IPS-18c (cell line): Measurements from ENCODE around the gene HMMR.
A peak's percentile ranks its signal among the peaks of the same experiment; 100 is the strongest.
"Not testable (repeated sequence)": the region's sequence is repeated elsewhere in the genome, so short reads cannot be mapped to it uniquely, and the experiment has no call there.

Experiments used
- H3K4me3 ChIP-seq: 2 replicates; pipeline ENCODE4 v1.7.0; 2013; ENCODE audit warnings: low read depth, mild to moderate bottlenecking, low read length, moderate library complexity; ENCODE audit not compliant: insufficient read depth
- H3K9me3 ChIP-seq: one replicate; pipeline ENCODE4 v1.6.1; 2013; ENCODE audit warnings: mild to moderate bottlenecking, low read length, moderate library complexity; ENCODE audit not compliant: control insufficient read depth, insufficient read depth

HMMR gene

DNA sequence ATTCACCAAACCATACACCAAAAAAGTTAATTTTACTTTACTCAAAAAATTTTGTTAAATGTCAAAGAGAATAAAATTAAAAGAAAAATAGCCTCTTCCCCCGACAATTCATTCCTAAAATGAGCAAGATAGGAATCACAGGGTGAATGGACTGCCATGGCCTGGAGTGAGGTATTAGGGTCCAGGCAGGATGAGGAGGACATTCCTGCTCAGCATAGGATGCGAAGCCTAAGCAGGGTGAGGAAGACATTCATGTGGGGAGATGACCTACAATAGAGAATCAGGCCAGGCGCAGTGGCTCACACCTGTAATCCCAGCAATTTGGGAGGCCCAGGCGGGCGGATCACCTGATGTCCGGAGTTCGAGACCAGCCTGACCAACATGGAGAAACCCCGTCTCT lies 8.9 kb upstream of the HMMR start:
- H3K9me3 ChIP-seq: no peaks in the 10 kb centered on the region
- no peak overlapping the region for H3K4me3 ChIP-seq

DNA sequence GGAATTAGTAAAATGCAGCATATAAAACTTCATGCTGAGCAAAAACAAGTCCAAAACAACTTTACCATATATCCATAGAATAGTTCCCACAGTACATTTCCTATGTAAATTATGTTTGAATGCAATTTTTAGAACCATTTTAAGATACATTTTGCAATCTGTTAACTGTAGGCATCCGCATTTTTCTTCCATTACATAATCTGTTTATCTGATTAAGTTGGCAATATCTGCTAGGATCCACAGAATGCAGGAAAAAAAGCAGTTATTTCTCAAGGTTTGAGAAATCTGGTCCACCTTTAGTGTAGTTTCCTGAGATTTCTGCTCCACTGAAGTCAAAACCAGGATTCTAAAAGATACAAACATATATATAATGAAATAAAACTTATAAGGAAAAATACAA lies 6.7 kb upstream of the HMMR start:
- Histone ChIP-seq H3K4me3 (no peak overlapping the region), H3K9me3 (no peaks in the 10 kb centered on the region)

DNA sequence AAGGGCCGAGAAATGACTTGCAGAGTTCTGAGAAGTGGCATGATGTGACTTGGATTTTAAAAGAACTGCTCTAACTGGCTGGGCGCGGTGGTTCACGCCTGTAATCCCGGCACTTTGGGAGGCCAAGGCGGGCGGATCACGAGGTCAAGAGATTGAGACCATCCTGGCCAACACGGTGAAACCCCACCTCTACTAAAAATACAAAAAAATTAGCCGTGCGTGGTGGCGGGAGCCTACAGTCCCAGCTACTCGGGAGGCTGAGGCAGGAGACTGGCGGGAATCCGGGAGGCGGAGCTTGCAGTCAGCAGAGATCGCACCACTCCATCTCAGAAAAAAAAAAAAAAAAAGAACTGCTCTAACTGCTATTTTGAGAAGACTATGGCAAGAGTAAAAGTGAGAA lies 5.0 kb upstream of the HMMR start:
- not testable (repeated sequence) for H3K9me3 ChIP-seq, H3K4me3 ChIP-seq

DNA sequence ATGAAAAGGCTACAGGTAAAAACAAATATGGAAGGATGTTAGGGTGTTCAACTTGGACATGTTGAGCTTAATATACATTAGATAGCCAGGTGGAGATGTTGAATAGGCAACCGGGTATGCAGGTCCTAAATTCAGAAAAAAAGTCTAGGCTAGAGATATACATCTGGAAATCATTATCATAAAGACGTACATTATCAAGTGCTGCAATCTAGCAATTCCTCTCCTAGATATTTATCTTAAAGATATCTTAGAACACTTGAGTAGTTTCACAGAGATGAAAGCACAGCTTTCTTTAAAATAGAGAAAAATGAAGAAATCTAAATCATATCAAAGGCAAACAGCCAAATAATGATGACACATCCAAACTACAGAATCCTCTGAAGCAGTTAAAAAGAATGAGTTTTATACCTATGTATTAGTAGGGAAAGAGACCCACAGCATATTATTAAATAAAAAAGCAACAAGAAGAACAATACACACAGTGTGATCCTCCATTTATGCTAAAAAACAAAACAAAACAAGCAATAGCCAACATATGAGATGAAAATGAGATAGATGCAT lies 4.3 kb upstream of the HMMR start:
- no peak overlapping the region for H3K4me3 ChIP-seq
- no peaks in the 10 kb centered on the region for H3K9me3 ChIP-seq

DNA sequence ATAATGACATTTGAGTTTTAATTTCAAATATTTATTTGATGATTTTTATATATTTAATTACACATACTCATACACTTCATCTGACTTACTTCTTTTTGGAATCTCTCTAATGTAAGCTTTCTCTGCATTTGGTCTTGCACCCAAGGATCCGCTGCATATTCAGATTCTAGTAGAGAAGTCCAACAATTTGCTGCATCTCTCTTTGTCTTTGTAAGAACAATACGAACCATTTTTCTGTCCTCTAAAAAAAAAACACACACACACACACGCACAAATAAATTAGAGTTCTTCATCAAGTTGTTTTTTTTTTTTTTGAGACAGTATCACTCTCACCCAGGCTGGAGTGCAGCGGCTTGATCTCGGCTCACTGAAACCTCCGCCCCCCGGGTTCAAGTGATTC lies 3.6 kb upstream of the HMMR start:
- Histone ChIP-seq H3K4me3 (no peak overlapping the region), H3K9me3 (no peaks in the 10 kb centered on the region)

DNA sequence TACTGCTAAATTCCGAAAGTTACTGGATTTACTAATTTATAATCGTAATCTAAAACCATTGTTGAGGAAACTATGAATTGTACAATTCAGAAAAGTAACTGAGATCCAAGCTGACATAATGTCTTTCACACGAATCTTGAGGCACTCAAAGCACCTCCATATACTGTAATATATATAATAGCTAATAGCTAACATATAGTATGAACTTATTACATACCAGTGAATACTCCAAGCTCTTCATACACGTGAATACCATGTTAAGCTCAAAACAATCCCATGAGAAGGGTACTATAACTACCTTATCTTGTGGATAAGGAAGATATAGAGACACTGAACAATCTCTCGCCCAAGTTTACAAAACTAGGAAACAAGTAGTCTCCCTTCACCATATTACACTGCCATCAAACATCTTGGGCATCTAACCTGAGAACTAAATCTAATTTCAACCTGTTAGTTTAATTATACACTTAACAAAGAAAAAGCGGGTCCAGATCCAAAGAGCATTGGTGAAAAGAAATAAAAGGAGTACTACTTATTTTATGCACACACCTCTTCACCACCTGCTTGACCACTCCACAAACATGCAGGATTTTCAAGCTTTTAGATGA lies 1.6 kb upstream of the HMMR start:
- peak overlapping the region; percentile 92 for H3K4me3 ChIP-seq
- H3K9me3 ChIP-seq: no peaks in the 10 kb centered on the region

DNA sequence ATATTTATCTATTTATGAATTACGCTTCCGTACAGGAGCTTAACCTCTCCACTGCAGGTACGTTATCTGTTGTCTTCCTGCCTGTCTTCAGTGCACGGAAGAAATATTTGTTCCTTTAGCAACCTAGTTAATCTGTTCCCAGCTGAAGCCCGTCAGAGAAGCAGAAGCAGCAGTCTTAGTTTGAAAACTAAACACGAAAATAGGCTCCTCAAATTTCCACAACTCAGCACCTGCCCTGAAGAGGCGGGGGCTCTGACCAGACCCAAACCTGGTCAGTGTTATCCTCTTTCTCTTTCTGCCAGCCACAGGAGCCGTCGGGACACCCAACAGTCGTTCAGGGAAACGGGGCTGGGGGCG lies 992 bp upstream of the HMMR start:
- no peaks in the 10 kb centered on the region for H3K9me3 ChIP-seq
- H3K4me3 ChIP-seq: peak overlapping the region; percentile 92

DNA sequence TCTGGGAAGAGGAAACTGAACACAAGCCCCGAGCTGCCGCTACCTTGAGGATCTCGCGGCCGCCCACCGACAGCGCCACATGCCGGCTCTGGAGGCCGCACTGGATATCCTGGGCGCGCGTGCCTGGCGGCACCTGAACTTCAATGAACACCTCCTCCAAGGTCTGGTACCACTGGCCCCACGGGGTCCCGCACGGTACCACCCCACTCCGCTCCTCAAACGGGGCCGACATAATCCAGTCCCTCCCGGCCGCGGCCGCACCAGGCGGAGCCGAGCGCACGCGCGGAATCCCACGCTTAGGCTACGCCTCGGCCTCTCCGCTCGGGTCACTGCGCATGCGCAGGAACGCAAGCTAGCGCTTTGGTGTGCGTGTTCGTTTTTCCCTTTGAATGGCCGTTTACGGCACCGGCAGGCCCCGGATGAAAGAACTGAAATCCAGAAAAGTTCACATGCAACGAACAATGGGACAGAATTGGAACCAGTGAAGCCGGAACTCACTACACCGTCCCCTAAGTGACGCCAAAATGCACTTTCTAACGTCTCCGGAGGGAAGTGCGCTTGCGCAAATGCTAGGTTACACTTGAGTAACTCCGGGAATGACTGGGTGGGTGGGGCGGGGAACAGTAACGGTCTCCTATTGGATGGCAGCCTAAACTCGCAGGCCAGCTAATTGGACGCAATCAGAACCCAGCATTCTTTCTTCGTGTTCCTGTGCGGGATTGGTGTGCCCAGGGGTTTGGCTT lies 442 bp upstream of the HMMR start, which contains the start of gene NUDCD2:
Gene NUDCD2 (minus strand): TSS at position 284 of the 743 bp plus-strand sequence. CDS start 52 bp downstream, at position 232.
- H3K9me3 ChIP-seq: no peaks in the 10 kb centered on the region
- peak within 1 kb of the TSS; percentile 92 for H3K4me3 ChIP-seq

DNA sequence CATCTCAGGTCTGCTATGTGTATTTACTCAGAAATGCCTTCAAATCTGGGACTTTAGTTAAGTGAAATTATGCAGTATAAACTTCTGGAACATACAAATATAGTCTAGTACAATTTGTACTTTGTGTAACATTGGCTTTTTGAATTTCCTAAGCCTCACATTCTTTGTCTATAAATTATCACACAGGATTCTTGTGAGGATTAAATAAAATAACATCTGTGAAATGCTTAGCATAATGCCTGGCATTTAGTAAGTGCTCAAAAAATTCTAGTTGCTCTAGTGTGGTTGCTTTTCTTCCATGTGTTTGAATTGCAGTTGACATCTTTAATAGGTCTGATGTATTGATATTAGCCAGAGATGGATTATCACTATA lies 2.6 kb downstream of the HMMR start:
- no peaks in the 10 kb centered on the region for H3K9me3 ChIP-seq
- no peak overlapping the region for H3K4me3 ChIP-seq

DNA sequence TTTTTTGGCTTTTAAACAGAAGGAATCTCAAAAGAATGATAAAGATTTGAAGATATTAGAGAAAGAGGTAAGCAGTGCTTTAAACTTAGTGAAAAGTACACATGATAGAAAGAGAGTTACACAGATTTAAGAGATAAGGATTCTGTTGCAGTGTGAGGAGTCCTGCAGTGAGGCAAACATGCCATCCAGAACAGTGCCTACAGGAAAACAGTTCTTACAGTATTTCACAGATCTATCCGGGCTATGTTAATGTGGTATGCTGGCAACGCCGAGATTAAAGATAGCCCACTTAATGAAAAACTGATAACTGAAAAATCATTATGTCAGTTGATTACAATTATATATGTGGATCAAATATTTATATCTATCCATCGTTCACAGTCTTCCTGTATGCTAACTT lies 7.2 kb downstream of the HMMR start:
- no peak overlapping the region for H3K4me3 ChIP-seq
- no peaks in the 10 kb centered on the region for H3K9me3 ChIP-seq

DNA sequence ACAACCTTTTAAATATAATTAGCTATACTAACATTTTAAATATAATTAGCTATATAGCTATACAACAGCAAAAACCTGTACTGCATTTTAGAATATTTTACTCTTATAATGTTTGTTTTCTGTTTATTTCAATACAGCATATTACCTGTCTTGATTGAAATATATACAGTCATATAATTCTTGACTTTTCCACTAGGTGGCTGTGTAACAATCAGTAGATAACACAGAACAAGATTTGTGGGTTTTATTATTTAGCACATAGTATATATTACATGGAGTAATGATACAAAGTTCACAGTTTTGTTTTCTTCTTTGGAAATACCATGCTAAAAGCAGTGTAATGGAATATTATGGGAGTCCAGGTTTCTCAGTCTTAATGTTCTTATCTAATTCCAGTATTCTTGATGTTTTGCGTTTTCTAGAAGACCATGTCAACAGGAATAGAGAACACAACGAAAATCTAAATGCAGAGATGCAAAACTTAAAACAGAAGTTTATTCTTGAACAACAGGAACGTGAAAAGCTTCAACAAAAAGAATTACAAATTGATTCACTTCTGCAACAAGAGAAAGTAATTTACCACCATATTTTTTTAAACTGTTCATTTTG lies 13.3 kb downstream of the HMMR start:
- H3K4me3 ChIP-seq: no peak overlapping the region

DNA sequence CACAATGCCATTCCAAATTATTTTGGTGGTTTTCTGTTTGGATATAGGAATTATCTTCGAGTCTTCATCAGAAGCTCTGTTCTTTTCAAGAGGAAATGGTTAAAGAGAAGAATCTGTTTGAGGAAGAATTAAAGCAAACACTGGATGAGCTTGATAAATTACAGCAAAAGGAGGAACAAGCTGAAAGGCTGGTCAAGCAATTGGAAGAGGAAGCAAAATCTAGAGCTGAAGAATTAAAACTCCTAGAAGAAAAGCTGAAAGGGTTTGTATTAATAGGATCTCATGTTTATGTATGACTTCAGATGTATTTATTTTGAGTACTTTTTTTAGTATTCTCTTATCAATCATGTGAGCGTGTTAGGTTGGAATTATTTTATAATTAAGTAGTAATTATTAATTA lies 15.0 kb downstream of the HMMR start:
- Histone ChIP-seq H3K4me3 (no peak overlapping the region), H3K9me3 (no peaks in the 10 kb centered on the region)

More for the DNA sequence above, 13.3 kb downstream of the HMMR start:
- H3K9me3 ChIP-seq: no peaks in the 10 kb centered on the region

DNA sequence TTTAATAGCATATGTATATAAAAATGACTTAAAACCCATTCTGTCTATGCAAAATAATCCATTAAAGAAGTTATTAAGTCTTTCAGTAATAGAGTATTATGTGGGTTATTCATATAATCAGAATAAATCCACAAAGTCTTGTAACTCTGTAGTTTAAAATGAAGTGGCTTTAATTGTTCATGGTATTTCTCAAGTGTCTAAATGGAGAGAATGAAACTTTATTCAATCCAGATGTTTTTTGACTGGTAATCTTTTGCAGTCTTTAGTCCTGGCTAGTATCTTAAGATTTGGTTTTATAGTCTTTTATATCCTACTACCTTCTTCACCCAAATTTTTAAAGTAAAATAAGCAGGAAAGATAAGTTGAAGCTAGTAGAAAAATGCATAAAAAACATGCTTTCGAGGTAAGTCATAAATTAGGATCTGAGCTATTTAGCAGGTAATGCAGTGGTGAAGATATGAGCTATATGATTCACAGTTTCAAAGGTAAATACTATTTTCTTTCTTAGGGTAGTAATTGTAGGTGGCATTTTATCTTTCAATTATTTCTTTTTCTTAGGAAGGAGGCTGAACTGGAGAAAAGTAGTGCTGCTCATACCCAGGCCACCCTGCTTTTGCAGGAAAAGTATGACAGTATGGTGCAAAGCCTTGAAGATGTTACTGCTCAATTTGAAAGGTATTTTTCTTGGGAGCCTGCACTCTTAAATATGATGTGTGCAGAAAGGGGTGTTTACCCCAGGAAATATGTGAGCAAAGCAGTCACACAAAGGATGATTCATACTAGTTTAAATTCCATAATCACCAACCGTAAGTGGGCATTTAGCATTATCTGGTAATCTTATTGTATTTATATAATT lies 17.9 kb downstream of the HMMR start:
- H3K4me3 ChIP-seq: no peak overlapping the region
- H3K9me3 ChIP-seq: no peaks in the 10 kb centered on the region

DNA sequence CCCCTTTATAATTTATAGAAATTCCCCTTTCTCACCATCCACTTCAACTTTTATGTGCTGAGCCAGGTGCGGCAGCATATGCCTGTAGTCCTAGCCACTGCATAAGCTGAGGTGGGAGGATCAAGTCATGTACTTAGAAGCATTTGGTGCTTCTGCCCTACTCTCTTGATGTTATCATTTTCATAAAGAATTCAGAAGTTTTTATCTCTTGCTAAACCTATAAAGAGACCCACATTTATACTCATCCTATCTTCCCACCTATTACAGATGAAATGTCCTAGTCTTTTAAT lies 18.5 kb downstream of the HMMR start:
- Histone ChIP-seq H3K4me3 (no peak overlapping the region), H3K9me3 (no peaks in the 10 kb centered on the region)

DNA sequence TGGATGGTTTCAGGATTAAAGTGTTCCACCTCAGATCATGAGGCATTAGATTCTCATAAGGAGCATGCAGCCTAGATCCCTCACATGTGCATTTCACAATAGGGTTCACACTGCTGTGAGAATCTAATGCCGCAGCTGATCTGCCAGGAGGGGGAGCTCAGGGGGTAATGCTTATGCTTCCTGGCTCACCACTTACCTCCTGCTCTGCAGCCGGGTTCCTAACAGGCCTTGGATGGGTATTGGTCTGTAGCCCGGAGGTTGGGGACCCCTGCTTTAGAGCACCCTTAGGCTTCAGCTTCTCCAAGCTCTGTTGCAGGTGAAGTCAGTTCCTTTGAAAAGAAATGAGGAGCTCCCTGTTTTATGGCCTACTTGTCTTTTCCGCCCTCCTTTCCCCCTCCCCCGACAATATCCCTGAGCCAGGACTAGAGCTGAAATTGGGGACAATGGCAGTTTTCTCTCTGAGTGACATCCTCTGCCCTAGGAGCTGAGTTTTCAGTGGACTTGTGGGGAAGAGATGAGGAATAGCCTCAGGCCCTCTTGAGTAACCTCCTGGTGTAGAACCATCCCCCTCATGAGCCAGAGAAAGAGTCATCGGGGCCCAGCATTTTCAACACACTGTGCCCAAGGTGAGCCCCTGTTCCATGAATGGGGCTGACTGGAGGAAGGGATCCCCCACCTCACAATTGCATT lies 28.8 kb downstream of the HMMR start:
- Histone ChIP-seq H3K9me3 (peaks cover 10% of the 10 kb centered on the region), H3K4me3 (no peak overlapping the region)

DNA sequence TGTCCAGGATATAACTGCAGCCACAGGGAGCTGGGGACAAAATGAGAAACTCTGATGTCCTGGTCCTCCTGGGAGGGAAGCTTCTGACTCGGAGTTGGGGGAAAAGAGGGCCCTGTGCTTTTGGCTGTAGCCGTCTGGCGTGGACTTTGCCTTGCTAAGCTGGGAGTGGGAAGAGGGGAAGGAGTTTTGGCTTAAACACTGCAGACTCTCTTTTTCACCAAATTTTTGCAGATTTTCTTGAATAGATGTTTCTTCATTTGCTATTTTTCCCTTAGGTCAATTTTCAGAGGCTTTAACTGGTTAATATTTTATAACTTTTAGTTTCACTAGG lies 29.3 kb downstream of the HMMR start:
- Histone ChIP-seq H3K9me3 (peaks cover 10% of the 10 kb centered on the region), H3K4me3 (no peak overlapping the region)

DNA sequence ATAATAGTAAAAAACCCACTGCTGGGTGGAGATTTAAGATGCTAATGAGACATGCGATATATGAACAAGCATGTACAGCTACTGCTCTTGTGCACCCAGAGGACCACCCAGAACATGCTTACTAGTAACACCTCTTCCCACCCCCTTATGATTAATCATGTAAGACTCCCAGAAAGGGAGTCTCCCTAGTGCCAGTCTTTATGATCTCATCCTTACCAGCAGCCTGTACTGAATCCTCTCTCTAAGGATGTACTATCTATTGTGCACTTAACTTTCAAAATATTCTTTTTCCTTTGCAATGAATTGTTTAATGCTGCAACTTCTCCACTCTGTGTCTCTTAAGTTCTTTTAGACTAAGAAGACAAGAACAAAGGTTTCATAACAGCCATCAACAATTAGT lies 35.9 kb downstream of the HMMR start:
- Histone ChIP-seq H3K4me3 (no peak overlapping the region), H3K9me3 (no peaks in the 10 kb centered on the region)
